LHCN-M2 (cell line): Measurements from ENCODE around the gene B4GAT1. TPM values are rescaled to one million over a fixed set of nuclear protein-coding genes. Genes with fewer than 3 reads are reported as not detected.
A peak's percentile ranks its signal among the peaks of the same experiment; 100 is the strongest.

ENCODE experiments used
- DNase-seq: peaks from one replicate; pipeline ENCODE4 v3.0.0-alpha.2; 2012; ENCODE audit warnings: low read depth
- total RNA-seq: library from RNA; depleted of rRNA; stranded (reverse); fragments of >200 nt; gene quantifications from 2 replicates; pipeline ENCODE4 v1.2.3, GENCODE V29; 2014

B4GAT1 gene
- total RNA-seq, 1 experiment from 2014 or later: 51.0 TPM

DNA sequence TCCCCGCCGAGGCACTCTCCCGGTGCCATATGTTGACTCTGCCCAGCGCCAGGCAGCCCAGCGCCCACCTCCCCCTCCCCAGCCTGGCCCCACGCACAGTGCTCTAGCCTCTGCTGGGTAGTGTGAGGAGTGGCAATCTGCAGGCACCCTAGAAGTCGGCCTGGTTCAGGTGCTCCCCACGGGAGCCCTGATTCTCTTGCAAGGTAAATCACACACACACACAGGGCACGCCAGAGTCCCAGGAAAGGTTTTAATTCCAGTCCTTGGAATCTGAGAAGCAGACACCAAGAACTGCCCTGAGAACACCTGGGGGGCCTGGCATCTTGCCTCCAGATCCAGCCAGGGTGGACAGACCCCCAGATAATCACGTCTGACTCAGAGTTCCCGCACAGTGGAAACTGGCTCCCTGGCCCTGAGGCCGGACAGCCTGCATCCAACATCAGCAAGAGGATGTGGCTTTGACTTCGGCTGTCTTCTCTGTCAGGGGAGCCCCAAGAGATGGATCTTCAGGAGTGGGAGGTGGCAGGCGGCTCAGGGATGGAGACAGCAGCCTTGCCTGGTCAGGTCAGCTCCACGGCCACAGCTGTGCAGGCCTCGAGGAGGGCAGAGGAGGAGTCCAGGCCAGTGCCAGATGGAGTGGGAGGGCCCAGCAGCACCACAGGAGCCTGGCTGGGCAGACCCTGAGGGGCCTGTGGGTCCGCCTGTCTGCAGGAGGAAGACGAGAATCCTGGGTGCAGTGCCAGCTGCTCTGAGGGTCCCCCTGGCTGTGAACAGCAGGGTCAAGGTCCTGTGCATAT, 10.1 kb downstream of the B4GAT1 start:
- peak; percentile 75 for DNase-seq

GRCh38 chr11:66336234-66337102, 11.0 kb downstream of the B4GAT1 start, which contains the start of gene RIN1:
Gene RIN1, minus strand, starts transcription at chr11:66336434. Its CDS starts 32 bp downstream, at chr11:66336402.
- peak; percentile 100 for DNase-seq

GRCh38 chr11:66335531-66336233, 11.7 kb downstream of the B4GAT1 start:
- DNase-seq: peak; percentile 78

DNA sequence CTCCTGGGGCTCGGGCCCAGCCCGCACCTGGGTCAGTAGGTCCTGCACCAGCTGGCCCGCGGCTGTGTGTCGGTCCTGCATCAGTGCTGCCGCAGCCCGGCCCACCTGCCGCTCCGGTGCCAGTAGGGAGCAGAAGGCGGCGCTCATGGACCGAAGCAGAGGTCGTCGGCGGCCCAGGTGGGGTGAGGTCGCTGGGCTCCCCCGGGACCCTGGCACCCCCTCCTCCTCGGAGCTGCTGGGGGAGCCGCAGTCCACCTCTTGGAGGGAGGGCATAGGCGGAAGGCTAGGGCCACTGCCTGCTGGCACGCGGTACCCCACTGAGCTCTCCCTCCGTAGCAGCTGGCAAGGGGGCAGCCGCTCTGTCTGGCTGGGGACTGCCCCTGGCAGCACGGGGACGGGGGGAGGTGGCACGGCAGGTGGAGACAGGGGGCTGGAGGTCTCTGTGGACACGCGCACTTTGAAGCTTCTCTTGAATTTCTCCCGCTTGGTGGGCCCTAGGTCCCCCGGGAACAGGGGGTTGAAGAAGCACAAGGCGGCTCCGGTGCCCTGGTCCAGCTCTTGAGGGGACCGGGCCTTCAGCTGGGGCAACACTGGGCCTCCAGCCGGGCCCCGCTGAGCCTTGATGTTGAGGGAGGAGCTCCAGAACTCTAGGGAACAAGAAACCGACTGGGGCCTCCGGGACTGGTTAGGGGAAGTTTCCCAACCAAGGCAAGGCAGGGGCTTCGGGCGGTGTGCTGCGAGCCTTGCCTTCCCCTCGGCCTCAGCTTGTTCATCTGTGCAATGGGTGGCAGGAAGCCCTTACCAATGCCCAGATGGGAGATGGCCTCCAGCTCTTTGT, 12.6 kb downstream of the B4GAT1 start:
- DNase-seq: no peak

DNA sequence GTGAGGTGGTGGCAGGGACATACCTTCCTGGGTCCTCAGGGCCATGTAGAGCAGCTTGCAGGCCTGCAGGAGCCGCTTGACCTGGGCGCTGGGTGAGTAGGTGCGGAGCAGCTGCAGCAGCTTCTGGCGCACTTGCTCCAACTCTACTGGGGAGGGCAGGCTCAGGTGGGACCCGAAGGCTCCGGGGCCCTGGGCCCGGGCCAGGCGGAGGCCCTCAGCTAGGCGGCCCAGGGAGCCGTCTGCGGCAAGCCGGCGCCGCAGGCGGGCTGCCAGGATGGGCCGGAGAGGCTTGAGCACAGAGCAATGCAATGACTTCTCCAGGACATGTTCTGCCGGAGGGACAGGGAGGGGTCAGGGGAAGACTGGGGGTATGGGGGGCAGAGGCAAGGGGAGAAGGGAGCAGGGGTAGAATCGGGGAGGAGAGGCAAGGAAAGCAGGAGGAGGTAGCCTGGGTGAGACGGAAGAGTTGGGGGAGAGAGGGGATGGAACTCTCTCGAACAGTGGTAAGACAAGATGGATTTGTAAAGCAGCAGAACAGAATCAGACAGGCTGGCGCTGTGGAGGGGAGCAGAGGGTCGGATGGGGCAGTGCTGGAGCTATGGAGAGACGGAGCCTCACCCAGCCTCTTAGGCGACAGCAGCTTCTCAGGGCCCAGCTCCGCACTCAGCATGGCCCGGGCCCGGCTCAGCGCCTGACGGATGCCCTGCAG, 13.4 kb downstream of the B4GAT1 start:
- no peak for DNase-seq

- no peak for DNase-seq
These were observed 14.1 kb downstream of the B4GAT1 start for GRCh38 chr11:66333220-66333877.

GRCh38 chr11:66332371-66333219, 14.8 kb downstream of the B4GAT1 start:
- DNase-seq: no peak

- DNase-seq: no peak
These were observed 15.7 kb downstream of the B4GAT1 start for GRCh38 chr11:66331542-66332370.

DNA sequence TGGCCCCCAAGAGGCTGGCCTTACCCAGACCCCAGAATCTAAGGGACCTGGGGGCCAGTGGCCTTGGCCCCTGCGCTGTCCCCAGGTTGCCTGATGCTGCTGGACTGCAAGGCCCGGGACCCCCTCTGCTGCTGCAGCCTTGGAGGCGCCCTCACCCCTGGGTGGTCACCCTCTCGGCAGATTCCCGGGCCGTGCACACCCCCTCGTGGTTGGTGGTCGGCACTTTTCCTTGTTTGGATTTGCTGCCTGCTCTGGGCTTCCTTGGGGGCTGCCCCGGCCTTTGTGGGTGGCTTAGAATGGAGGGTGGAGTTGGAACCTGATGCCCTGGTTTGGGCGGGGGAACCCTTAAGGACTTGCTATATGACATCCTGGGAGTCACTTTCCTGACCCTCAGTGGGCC, 16.5 kb downstream of the B4GAT1 start:
- no peak for DNase-seq

- no peak for DNase-seq
These were observed 18.2 kb downstream of the B4GAT1 start for GRCh38 chr11:66329165-66329673.

DNA sequence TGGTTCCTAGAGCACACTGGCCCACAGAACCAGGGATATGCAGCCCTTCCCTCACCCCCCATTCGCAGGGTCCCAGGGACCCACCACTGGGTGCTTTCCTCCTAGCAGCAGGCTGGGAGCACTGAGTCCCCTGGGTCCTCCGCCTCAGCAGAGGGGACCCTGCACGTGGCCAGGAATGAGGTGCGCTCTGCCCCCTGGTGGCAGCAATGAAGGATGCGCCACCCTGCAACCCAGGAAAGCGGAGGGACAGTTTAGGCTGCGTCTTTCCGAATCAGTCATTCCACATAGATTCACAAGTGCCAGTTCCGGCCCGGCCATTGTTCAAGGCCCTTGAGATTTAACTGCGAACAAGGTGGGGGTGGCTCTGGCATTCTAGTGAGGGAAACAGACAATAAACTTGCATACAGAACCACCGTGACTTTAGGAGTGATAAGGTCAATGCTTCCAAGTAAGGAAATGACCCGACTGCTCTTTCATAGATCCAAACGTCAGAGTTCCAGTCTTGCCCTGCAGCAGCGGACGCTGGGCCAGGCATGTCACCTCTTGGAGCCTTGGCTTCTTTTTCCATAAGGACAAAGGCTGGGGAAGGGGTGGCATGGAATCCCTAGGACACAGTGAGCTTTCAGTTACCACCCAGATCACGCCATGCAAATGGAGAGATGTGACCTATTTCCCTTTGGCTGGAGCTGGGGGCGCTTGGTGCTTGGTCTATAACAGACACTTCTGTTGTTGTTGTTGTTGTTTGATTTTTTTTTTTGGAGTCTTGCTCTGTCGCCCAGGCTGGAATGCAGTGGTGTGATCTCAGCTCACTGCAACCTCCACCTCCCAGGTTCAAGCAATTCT, 18.9 kb downstream of the B4GAT1 start:
- peak; percentile 76 for DNase-seq

DNA sequence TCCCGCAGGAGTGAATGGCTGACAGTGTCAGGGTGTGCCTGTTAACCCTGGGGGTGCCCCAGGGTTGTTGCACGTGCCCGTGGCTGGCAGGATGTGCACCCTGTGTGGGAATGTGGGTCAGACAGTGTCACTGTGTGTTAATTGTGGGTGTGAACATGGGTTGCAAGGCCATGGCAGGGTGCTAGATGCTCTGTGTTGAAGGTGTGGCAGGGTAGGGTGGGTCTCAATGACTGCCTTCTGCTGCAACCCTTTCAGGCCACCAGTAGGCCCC, 19.5 kb downstream of the B4GAT1 start:
- DNase-seq: no peak

- peak; percentile 55 for DNase-seq
These were observed 20.0 kb downstream of the B4GAT1 start for GRCh38 chr11:66327171-66328030.

GRCh38 chr11:66326261-66327111, 20.9 kb downstream of the B4GAT1 start:
- no peak for DNase-seq

DNA sequence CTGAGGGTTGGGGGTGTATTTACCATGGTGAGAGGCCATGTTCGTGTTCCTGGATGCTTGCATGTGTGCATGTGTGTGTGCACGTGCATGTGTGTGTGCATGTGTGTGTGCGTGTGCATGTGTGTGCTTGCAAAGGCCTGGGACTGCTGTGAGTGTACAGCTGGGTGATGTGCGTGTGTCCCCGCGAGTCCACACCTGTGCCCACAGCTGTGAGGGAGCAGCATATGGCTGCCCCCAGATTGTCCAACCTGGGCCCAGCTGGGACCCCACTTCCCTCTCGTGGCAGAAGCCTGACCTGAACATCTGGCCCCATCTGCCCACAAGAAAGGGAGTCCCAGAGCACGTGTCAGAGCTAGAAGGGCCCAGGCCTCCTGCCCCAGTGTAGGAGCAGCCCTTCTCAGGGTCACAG, 22.2 kb downstream of the B4GAT1 start:
- DNase-seq: no peak
